A549 (cell line): ENCODE results near the gene EGFL7. TPM values are rescaled to one million over a fixed set of nuclear protein-coding genes. Genes with fewer than 3 reads are reported as not detected.
A peak's percentile ranks its signal among the peaks of the same experiment; 100 is the strongest.

Source experiments
- ATAC-seq, 2 experiments: fragments of 200-7000 bp in 1 of 2; fragments of >200 bp in 1 of 2; cut with Nextera tagmentation in 1 of 2; cut with Tn5 transposase in 1 of 2; 3 replicates each; pipeline versions ENCODE4 v1.8.0 to v1.9.1; 2018 to 2020; ENCODE audit warnings: mild to moderate bottlenecking in 1 of 2, moderate library complexity in 1 of 2
- CTCF ChIA-PET: fragments of 300-600 bp; sonication (Branson Sonifier 250); formaldehyde crosslinking; extraction: SDS; loops from one replicate; lab custom pipeline; 2021; ENCODE audit warnings: antibody characterized with exemption, inconsistent platforms; lab: Yijun Ruan, JAX
- POLR2A ChIA-PET: fragments of 350-600 bp; formaldehyde crosslinking; extraction: SDS; loops from one replicate; lab custom pipeline; 2021; ENCODE audit warnings: antibody characterized with exemption, inconsistent platforms; lab: Yijun Ruan, JAX
- DNase-seq, 2 experiments: peaks; one replicate each; pipeline versions ENCODE4 v3.0.0 to v3.0.0-alpha.2; 2011 to 2016; ENCODE audit warnings: low read depth in 1 of 2, low spot score in 1 of 2
- FAIRE-seq: peaks from 2 replicates; lab custom pipeline; 2011; peaks lifted over from hg19 to GRCh38; lab: Jason Lieb, UNC
- H3K27ac ChIP-seq, 2 experiments: fragments of >200 bp; sonication (Bioruptor Twin); formaldehyde crosslinking; 3 replicates each; pipeline ENCODE4 v1.5.1; 2016 to 2017
- H3K4me1 ChIP-seq: fragments of >200 bp; sonication (Bioruptor Twin); formaldehyde crosslinking; 3 replicates; pipeline ENCODE4 v1.6.1; 2016
- H3K4me2 ChIP-seq: fragments of >200 bp; sonication (Bioruptor Twin); formaldehyde crosslinking; 3 replicates; pipeline ENCODE4 v1.6.1; 2016
- H3K4me3 ChIP-seq: fragments of >200 bp; sonication (Bioruptor Twin); formaldehyde crosslinking; 3 replicates; pipeline ENCODE4 v1.5.1; 2016
- H3K9me3 ChIP-seq: fragments of >200 bp; sonication (Bioruptor Twin); formaldehyde crosslinking; 3 replicates; pipeline ENCODE4 v1.6.1; 2016
- CBX2 ChIP-seq: fragments of 200-600 bp; sonication (generic); IDR thresholded peaks from 2 replicates; pipeline ENCODE4 v1.6.1; 2016; ENCODE audit warnings: low read depth, mild to moderate bottlenecking, borderline replicate concordance
- CEBPB ChIP-seq, 2 experiments: fragments of >200 bp in 1 of 2; sonication (Bioruptor Twin) in 1 of 2; formaldehyde crosslinking in 1 of 2; IDR thresholded peaks; 2 replicates each; pipeline ENCODE4 v1.6.1; 2012 to 2016
- EHF ChIP-seq: fragments of 250-450 bp; sonication (Bioruptor Pico); IDR thresholded peaks from 2 replicates; pipeline ENCODE4 v1.5.0; 2020; ENCODE audit warnings: mild to moderate bottlenecking
- EHMT2 ChIP-seq: fragments of 200-600 bp; sonication (generic); IDR thresholded peaks from 2 replicates; pipeline ENCODE4 v1.6.1; 2016; ENCODE audit warnings: antibody characterized with exemption, low read depth, mild to moderate bottlenecking, moderate library complexity
- ELK1 ChIP-seq: fragments of 150-350 bp; IDR thresholded peaks from 2 replicates; pipeline ENCODE4 v1.6.1; 2014; ENCODE audit warnings: low read depth, mild to moderate bottlenecking, low read length
- EP300 ChIP-seq, 2 experiments: fragments of >200 bp; sonication (Bioruptor Twin); formaldehyde crosslinking; IDR thresholded peaks; 2 replicates in 1 of 2; 3 replicates in 1 of 2; pipeline ENCODE4 v1.6.1; 2016 to 2017
- FOSL2 ChIP-seq, 2 experiments: fragments of 450-650 bp in 1 of 2; fragments of >200 bp in 1 of 2; sonication (Bioruptor Twin) in 1 of 2; formaldehyde crosslinking; IDR thresholded peaks; 2 replicates each; pipeline versions ENCODE4 v1.5.0 to v1.6.1; 2016 to 2020; ENCODE audit warnings: mild to moderate bottlenecking in 1 of 2, moderate library complexity in 1 of 2
- FOXS1 ChIP-seq: fragments of 250-450 bp; sonication (Bioruptor Pico); IDR thresholded peaks from 2 replicates; pipeline ENCODE4 v1.5.0; 2020; ENCODE audit warnings: mild to moderate bottlenecking, moderate library complexity
- HOXA7 ChIP-seq: fragments of 250-450 bp; sonication (Bioruptor Pico); IDR thresholded peaks from 2 replicates; pipeline ENCODE4 v1.5.0; 2020; ENCODE audit warnings: mild to moderate bottlenecking, moderate library complexity
- HOXB13 ChIP-seq: fragments of 250-450 bp; sonication (Bioruptor Pico); IDR thresholded peaks from 2 replicates; pipeline ENCODE4 v1.5.0; 2020; ENCODE audit warnings: low read depth, mild to moderate bottlenecking, moderate library complexity
- JUN ChIP-seq, 2 experiments: fragments of >200 bp; sonication (Bioruptor Twin); formaldehyde crosslinking; IDR thresholded peaks; 2 replicates in 1 of 2; 3 replicates in 1 of 2; pipeline ENCODE4 v1.6.1; 2016 to 2017
- JUNB ChIP-seq: fragments of >200 bp; sonication (Bioruptor Twin); formaldehyde crosslinking; IDR thresholded peaks from 2 replicates; pipeline ENCODE4 v1.6.1; 2016
- MAX ChIP-seq: IDR thresholded peaks from 2 replicates; pipeline ENCODE4 v1.6.1; 2012
- NR3C1 ChIP-seq: fragments of >200 bp; sonication (Bioruptor Twin); formaldehyde crosslinking; IDR thresholded peaks from 3 replicates; pipeline ENCODE4 v1.6.1; 2017
- PHF8 ChIP-seq: fragments of 200-600 bp; sonication (generic); IDR thresholded peaks from 2 replicates; pipeline ENCODE4 v1.6.1; 2016; ENCODE audit warnings: low read depth, mild to moderate bottlenecking, antibody characterized with exemption, moderate library complexity, borderline replicate concordance
- POLR2A ChIP-seq: IDR thresholded peaks from 2 replicates; pipeline ENCODE4 v1.6.1; 2012; ENCODE audit warnings: mild to moderate bottlenecking, low read length
- RAD21 ChIP-seq, 2 experiments: fragments of >200 bp in 1 of 2; sonication (Bioruptor Twin) in 1 of 2; formaldehyde crosslinking in 1 of 2; IDR thresholded peaks in 1 of 2; conservative IDR thresholded peaks in 1 of 2; 2 replicates in 1 of 2; 3 replicates in 1 of 2; pipeline ENCODE4 v1.6.1; 2012 to 2018; ENCODE audit warnings: inconsistent platforms in 1 of 2
- RNF2 ChIP-seq: fragments of 200-600 bp; sonication (generic); IDR thresholded peaks from 2 replicates; pipeline ENCODE4 v1.6.1; 2016; ENCODE audit warnings: low read depth, mild to moderate bottlenecking, antibody characterized with exemption, moderate library complexity, borderline replicate concordance
- SREBF2 ChIP-seq: fragments of 450-650 bp; IDR thresholded peaks from 2 replicates; pipeline ENCODE4 v1.6.1; 2014; ENCODE audit warnings: mild to moderate bottlenecking, moderate library complexity
- TP53 ChIP-seq: fragments of 250-450 bp; sonication (Bioruptor Pico); IDR thresholded peaks from 2 replicates; pipeline ENCODE4 v1.5.0; 2021; ENCODE audit warnings: mild to moderate bottlenecking, moderate library complexity
- ZNF302 ChIP-seq: fragments of 250-450 bp; sonication (Bioruptor Pico); IDR thresholded peaks from 2 replicates; pipeline ENCODE4 v1.9.0; 2021; ENCODE audit warnings: inconsistent platforms, mild to moderate bottlenecking, moderate library complexity
- ZSCAN20 ChIP-seq: fragments of 250-450 bp; sonication (Bioruptor Pico); IDR thresholded peaks from 2 replicates; pipeline ENCODE4 v1.8.0; 2022; ENCODE audit warnings: mild to moderate bottlenecking, moderate library complexity
- WGBS: methylation state at CpG from one replicate; pipeline ENCODE4 v1.1.6; 2017; ENCODE audit errors: missing lambda C conversion rate; 5-methylcytosine and 5-hydroxymethylcytosine counted together
- polyA plus RNA-seq, 4 experiments: library from polyadenylated mRNA; depleted of rRNA in 3 of 4; stranded (reverse); fragments of >200 nt; fragmentation: RNase III in 1 of 4; extraction: RNeasy Plus Mini Kit Qiagen cat#74134 plus additional on column Dnase treatment in 1 of 4; gene quantifications; 2 replicates in 3 of 4; 3 replicates in 1 of 4; pipeline ENCODE4 v1.2.3, GENCODE V29; 2011 to 2017
- TF ChIP-seq, protein P1 (sequence below): fragments of 250-450 bp; sonication (Bioruptor Pico); IDR thresholded peaks from 2 replicates; pipeline ENCODE4 v1.5.0; 2021; ENCODE audit warnings: mild to moderate bottlenecking, moderate library complexity, borderline replicate concordance
- TF ChIP-seq, protein P2 (sequence below): fragments of 250-450 bp; sonication (Bioruptor Pico); IDR thresholded peaks from 2 replicates; pipeline ENCODE4 v1.5.0; 2020; ENCODE audit warnings: low read depth, mild to moderate bottlenecking, moderate library complexity
- TF ChIP-seq, protein P3 (sequence below): fragments of >200 bp; sonication (Bioruptor Twin); formaldehyde crosslinking; IDR thresholded peaks from 2 replicates; pipeline ENCODE4 v1.6.1; 2016

Gene EGFL7
- polyA plus RNA-seq, 2 of the 4 experiments (the other 2 are of a cell fraction): 19.9 to 34.4 TPM

DNA sequence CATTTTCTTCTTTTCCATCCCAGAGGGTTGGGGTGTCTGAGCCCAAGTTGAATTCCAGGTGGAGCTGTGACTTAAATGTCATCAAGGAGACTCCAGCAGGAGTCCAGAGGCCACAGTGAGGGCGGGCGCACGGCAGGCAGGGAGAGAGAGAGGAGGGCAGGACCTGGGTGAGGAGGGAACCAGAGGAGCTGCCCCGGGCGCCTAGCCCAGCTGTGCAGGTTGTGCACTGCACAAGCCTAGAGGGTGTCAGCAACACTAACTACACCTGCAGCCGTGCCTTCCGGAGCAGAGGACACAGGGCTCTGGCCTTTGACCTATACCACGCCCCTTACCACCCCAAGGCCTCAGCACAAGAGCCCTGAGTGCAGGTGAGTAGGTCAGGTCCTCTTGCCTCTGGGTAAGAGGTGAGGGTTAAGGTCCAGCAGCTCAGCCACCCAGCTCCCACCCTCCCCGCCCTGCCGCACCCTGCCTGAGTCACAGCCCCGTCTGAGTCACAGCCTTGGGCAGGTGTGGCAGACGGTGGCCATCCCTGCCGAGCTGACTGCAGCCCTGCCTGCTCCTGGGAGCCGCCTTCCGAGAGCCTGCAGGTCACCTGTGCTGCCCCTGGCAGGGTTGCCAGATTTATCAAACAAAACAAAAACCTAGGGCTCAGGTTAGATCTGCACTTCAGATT, 30.9 kb downstream of the EGFL7 start:
- Histone ChIP-seq H3K27ac (peak overlapping the region; percentile 73 to 87), H3K9me3 (no peaks in the 10 kb centered on the region), H3K4me3 (peak overlapping the region; percentile 19; the same call in 2 of the 3 replicates), H3K4me2 (peak overlapping the region; percentile 86), H3K4me1 (peaks cover 77% of the 10 kb centered on the region)
- 1% methylated on average over 10 of the region's 15 CpGs for WGBS
- CTCF ChIA-PET: interaction anchor here (0.7 to 8.5 kb wide), 23 partner anchors 9 to 327 kb away, joined by 3 to 113 read pairs (median 8); no protein-coding TSS in a partner anchor
- peak; percentile 86 to 95 for DNase-seq
- POLR2A ChIA-PET: interaction anchor here (0.6 to 1.5 kb wide), 5 partner anchors 12 to 210 kb away, joined by 3 to 10 read pairs (median 3); no protein-coding TSS in a partner anchor
- no peak for TF ChIP-seq CBX2
- TF ChIP-seq, protein P1, sequence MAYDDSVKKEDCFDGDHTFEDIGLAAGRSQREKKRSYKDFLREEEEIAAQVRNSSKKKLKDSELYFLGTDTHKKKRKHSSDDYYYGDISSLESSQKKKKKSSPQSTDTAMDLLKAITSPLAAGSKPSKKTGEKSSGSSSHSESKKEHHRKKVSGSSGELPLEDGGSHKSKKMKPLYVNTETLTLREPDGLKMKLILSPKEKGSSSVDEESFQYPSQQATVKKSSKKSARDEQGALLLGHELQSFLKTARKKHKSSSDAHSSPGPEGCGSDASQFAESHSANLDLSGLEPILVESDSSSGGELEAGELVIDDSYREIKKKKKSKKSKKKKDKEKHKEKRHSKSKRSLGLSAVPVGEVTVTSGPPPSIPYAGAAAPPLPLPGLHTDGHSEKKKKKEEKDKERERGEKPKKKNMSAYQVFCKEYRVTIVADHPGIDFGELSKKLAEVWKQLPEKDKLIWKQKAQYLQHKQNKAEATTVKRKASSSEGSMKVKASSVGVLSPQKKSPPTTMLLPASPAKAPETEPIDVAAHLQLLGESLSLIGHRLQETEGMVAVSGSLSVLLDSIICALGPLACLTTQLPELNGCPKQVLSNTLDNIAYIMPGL (CRISPR knock-in tag): no peak
- peak in 1 of 2 experiments; percentile 47; a peak in 1 of 5 replicates for TF ChIP-seq JUN (IDR thresholded peaks at IDR 0.05)
- TF ChIP-seq, protein P2, sequence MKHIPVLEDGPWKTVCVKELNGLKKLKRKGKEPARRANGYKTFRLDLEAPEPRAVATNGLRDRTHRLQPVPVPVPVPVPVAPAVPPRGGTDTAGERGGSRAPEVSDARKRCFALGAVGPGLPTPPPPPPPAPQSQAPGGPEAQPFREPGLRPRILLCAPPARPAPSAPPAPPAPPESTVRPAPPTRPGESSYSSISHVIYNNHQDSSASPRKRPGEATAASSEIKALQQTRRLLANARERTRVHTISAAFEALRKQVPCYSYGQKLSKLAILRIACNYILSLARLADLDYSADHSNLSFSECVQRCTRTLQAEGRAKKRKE (CRISPR knock-in tag): no peak
- TF ChIP-seq EHMT2: no peak
- TF ChIP-seq TP53 (CRISPR knock-in tag): no peak
- TF ChIP-seq ZNF302 (CRISPR knock-in tag): no peak
- TF ChIP-seq JUNB: peak; percentile 69
- TF ChIP-seq ZSCAN20 (CRISPR knock-in tag): no peak
- no peak for TF ChIP-seq HOXB13 (CRISPR knock-in tag)
- TF ChIP-seq MAX: no peak
- 0 out of 5 replicates have a peak, but pooled peaks of 1 of the 2 experiments have one; percentile 15 for TF ChIP-seq EP300 (IDR thresholded peaks at IDR 0.05)
- no peak for TF ChIP-seq PHF8
- TF ChIP-seq ELK1: no peak
- TF ChIP-seq EHF (CRISPR knock-in tag): no peak
- TF ChIP-seq, protein P3, sequence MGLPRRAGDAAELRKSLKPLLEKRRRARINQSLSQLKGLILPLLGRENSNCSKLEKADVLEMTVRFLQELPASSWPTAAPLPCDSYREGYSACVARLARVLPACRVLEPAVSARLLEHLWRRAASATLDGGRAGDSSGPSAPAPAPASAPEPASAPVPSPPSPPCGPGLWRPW: no peak
- TF ChIP-seq HOXA7 (CRISPR knock-in tag): no peak
- TF ChIP-seq POLR2A: no peak
- no peak for TF ChIP-seq RAD21 (conservative IDR thresholded peaks at IDR 0.05 in 1 of 2, IDR thresholded peaks at IDR 0.05 in 1 of 2)
- TF ChIP-seq RNF2: no peak
- no peak for TF ChIP-seq CEBPB (IDR thresholded peaks at IDR 0.05)
- no peak for TF ChIP-seq NR3C1
- TF ChIP-seq FOXS1: no peak
- no peak for TF ChIP-seq SREBF2
- TF ChIP-seq FOSL2 (IDR thresholded peaks at IDR 0.05): peak; percentile 70; the same call in 1 of the 2 replicates
- peak; percentile 84 for TF ChIP-seq FOSL2 (CRISPR knock-in tag; IDR thresholded peaks at IDR 0.05)
- peak; percentile 73 to 76 for ATAC-seq
- no peak for FAIRE-seq
